PC-3 (cell line): ENCODE measurements around the gene ALOX12B. TPM values are rescaled to one million over a fixed set of nuclear protein-coding genes. Genes with fewer than 3 reads are reported as not detected.

ENCODE experiments used
- ATAC-seq: fragments of 200-7000 bp; cut with Tn5 transposase; 2 replicates; pipeline ENCODE4 v1.9.1; 2020; ENCODE audit warnings: mild to moderate bottlenecking, moderate library complexity
- BruUV-seq: library from RNA; stranded (reverse); fragments of 400-500 nt; replicated peaks from 2 replicates; lab custom pipeline; 2021; lab: Mats Ljungman, UMichigan
- CTCF ChIA-PET: fragments of 300-600 bp; sonication (Branson Sonifier 250); formaldehyde crosslinking; loops from one replicate; lab custom pipeline; 2022; ENCODE audit warnings: antibody characterized with exemption; lab: Charles Lee
- POLR2A ChIA-PET: fragments of 300-600 bp; sonication (Branson Sonifier 250); formaldehyde crosslinking; loops from one replicate; lab custom pipeline; 2022; ENCODE audit warnings: antibody characterized with exemption; ENCODE audit not compliant: unreplicated experiment; lab: Charles Lee
- DNase-seq: peaks from one replicate; pipeline ENCODE4 v3.0.0-alpha.2; 2015
- H2AFZ ChIP-seq: fragments of 300-600 bp; sonication (generic); 2 replicates; pipeline ENCODE4 v1.6.0; 2016; ENCODE audit warnings: antibody characterized with exemption, low read length
- H3F3A ChIP-seq: fragments of 300-600 bp; sonication (generic); one replicate; pipeline ENCODE4 v1.6.0; 2017; ENCODE audit warnings: antibody characterized with exemption, low read length, control low read depth, mild to moderate bottlenecking; ENCODE audit not compliant: unreplicated experiment
- H3K27ac ChIP-seq: fragments of 300-600 bp; sonication (generic); 2 replicates; pipeline ENCODE4 v1.5.1; 2016; ENCODE audit warnings: mild to moderate bottlenecking, low read length
- H3K27me3 ChIP-seq: fragments of 300-600 bp; sonication (generic); 2 replicates; pipeline ENCODE4 v1.6.1; 2016; ENCODE audit warnings: low read length, mixed read lengths
- H3K36me3 ChIP-seq: fragments of 300-600 bp; sonication (generic); 2 replicates; pipeline ENCODE4 v1.6.1; 2016; ENCODE audit warnings: low read depth, mixed run types, low read length, mixed read lengths
- H3K4me1 ChIP-seq: fragments of 300-600 bp; sonication (generic); 2 replicates; pipeline ENCODE4 v1.5.1; 2016; ENCODE audit warnings: low read length; ENCODE audit not compliant: insufficient read depth
- H3K4me2 ChIP-seq: fragments of 300-600 bp; sonication (generic); 2 replicates; pipeline ENCODE4 v1.6.0; 2016; ENCODE audit warnings: low read length
- H3K4me3 ChIP-seq: fragments of 300-600 bp; sonication (generic); 2 replicates; pipeline ENCODE4 v1.5.1; 2016; ENCODE audit warnings: mild to moderate bottlenecking, low read length, mixed read lengths
- H3K79me2 ChIP-seq: fragments of 300-600 bp; sonication (generic); 2 replicates; pipeline ENCODE4 v1.6.1; 2017; ENCODE audit warnings: low read length, mixed read lengths
- H3K9ac ChIP-seq: fragments of 300-600 bp; sonication (generic); 2 replicates; pipeline ENCODE4 v1.6.0; 2016; ENCODE audit warnings: mild to moderate bottlenecking, low read length
- H3K9me2 ChIP-seq: fragments of 300-600 bp; sonication (generic); replicated peaks from 2 replicates; pipeline ENCODE4 v1.6.1; 2016; ENCODE audit warnings: mixed run types, low read length, mixed read lengths
- H3K9me3 ChIP-seq: fragments of 300-600 bp; sonication (generic); 2 replicates; pipeline ENCODE4 v1.6.1; 2016; ENCODE audit warnings: low read length, mixed read lengths
- H4K20me1 ChIP-seq: fragments of 300-600 bp; sonication (generic); 2 replicates; pipeline ENCODE4 v1.6.1; 2016; ENCODE audit warnings: low read length, mixed read lengths
- CTCF ChIP-seq: fragments of 300-600 bp; sonication (generic); conservative IDR thresholded peaks from 2 replicates; pipeline ENCODE4 v1.5.1; 2017; ENCODE audit warnings: antibody characterized with exemption, low read depth, mild to moderate bottlenecking, low read length
- EZH2 ChIP-seq: fragments of 300-600 bp; sonication (generic); IDR thresholded peaks from one replicate; pipeline ENCODE4 v1.6.1; 2017; ENCODE audit warnings: antibody characterized with exemption, mild to moderate bottlenecking, low read length; ENCODE audit not compliant: unreplicated experiment
- EZH2phosphoT487 ChIP-seq: fragments of 300-600 bp; sonication (generic); IDR thresholded peaks from 2 replicates; pipeline ENCODE4 v1.6.1; 2018; ENCODE audit warnings: mild to moderate bottlenecking, antibody characterized with exemption, low read length, borderline replicate concordance
- intact Hi-C: fragments of 100-400 bp; cut with micrococcal nuclease; formaldehyde crosslinking; loops from 2 replicates; pipeline ENCODE4 v1.9.0; 2023
- total RNA-seq: library from RNA; depleted of rRNA; stranded (reverse); fragments of >200 nt; gene quantifications from 2 replicates; pipeline ENCODE4 v1.2.3, GENCODE V29; 2014

ALOX12B gene
- total RNA-seq, 1 experiment from 2014 or later: 0.55 TPM

DNA sequence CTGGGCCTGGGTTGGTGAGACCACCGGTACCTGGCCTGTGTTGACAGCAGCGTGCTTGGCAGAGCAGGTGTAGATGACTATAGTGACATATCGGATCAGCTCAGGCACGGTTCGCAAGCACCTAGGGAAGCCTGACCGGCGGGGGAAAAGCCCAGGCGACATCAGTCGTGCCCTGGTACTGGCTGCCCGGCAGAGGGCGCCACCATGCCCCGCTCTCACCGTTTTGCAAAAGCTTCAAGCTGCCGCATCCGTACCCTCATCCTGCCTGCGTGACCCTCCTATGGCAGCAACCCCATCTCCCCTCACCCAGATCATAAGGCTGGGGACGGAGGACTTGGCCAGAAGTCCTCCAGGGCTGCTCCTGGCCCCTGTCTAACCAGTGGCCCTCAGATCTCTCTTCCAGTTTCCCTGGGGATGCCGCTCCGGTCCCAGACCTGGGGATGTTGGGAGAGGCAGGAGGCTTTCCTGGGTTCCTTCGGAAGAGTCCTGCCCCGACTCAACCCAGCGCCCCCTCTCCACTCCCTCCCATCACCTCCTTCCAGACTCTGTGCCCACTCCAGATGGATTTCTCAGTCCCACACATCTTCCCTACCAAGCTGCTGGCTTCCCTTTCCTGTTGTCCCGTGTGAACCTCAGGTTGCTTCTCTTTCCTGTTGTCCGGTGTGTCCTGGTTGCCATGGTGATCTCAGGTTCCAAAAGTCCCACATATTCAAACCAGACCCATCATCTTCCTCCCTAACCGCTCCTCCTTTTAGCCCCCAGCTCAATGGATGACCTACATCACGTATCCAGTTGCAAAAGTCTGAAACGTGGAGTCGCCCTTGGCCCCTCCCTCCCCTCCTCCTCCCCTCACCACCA is 13.7 kb downstream of the ALOX12B start:
- ATAC-seq (peak; percentile 84), DNase-seq (peak; percentile 60)
- intact Hi-C loops: no loop called here
- no TSS peak for BruUV-seq
- H2AFZ ChIP-seq: 0 out of 2 replicates have a peak overlapping the region, but pooled peaks have one; percentile 63
- no peaks in the 10 kb centered on the region for H3K9me2 ChIP-seq
- H3K9ac ChIP-seq: no peak overlapping the region
- no peak overlapping the region for H3K27ac ChIP-seq
- H3K9me3 ChIP-seq: no peaks in the 10 kb centered on the region
- CTCF ChIA-PET: interaction anchor here (0.5 to 2.0 kb wide), 7 partner anchors 11 to 264 kb away, joined by 3 to 12 read pairs (median 4); partner anchors contain the start of gene HES7
- POLR2A ChIA-PET: no interaction called here
- peaks cover 4% of the 10 kb centered on the region; the same call in 1 of the 2 replicates for H3K4me1 ChIP-seq
- H4K20me1 ChIP-seq: no peaks in the 10 kb centered on the region
- no peak for TF ChIP-seq EZH2phosphoT487
- peak; percentile 82 for TF ChIP-seq CTCF
- H3K79me2 ChIP-seq: no peaks in the 10 kb centered on the region
- H3K36me3 ChIP-seq: no peaks in the 10 kb centered on the region
- peak overlapping the region; percentile 79 for H3K4me2 ChIP-seq
- no peaks in the 10 kb centered on the region for H3F3A ChIP-seq
- H3K4me3 ChIP-seq: peak overlapping the region; percentile 57
- peaks cover 30% of the 10 kb centered on the region for H3K27me3 ChIP-seq

- Histone ChIP-seq H3F3A (no peaks in the 10 kb centered on the region), H3K9ac (no peak overlapping the region), H3K36me3 (no peaks in the 10 kb centered on the region), H4K20me1 (no peaks in the 10 kb centered on the region), H3K27me3 (peaks cover 30% of the 10 kb centered on the region), H3K9me3 (no peaks in the 10 kb centered on the region), H3K27ac (no peak overlapping the region), H3K4me2 (peak overlapping the region; percentile 74), H2AFZ (peak overlapping the region; percentile 65; the same call in 1 of the 2 replicates), H3K9me2 (no peaks in the 10 kb centered on the region), H3K4me3 (peak overlapping the region; percentile 47), H3K79me2 (no peaks in the 10 kb centered on the region), H3K4me1 (peaks cover 4% of the 10 kb centered on the region; the same call in 1 of the 2 replicates)
- no peak for TF ChIP-seq CTCF
- TF ChIP-seq EZH2: peak; percentile 34
- no peak for TF ChIP-seq EZH2phosphoT487
- intact Hi-C loops: no loop called here
- no TSS peak for BruUV-seq
- DNase-seq: no peak
- ATAC-seq: peak; percentile 34
- ChIA-PET POLR2A (no interaction called here), CTCF (interaction anchor here (0.5 to 2.0 kb wide), 5 partner anchors 10 to 92 kb away, joined by 3 to 12 read pairs (median 3); partner anchors contain the start of gene HES7)
These were observed 14.6 kb downstream of the ALOX12B start for GRCh38 chr17:8072729-8073461.
